Pons (tissue), 1 donor: ENCODE results near the gene EOLA2.
"Not testable (repeated sequence)": the region's sequence is repeated elsewhere in the genome, so short reads cannot be mapped to it uniquely, and the experiment has no call there.

Experiments
- DNase-seq: peaks from one replicate; pipeline ENCODE4 v3.0.0-alpha.2; 2016; ENCODE audit warnings: low spot score

The EOLA2 gene

DNA sequence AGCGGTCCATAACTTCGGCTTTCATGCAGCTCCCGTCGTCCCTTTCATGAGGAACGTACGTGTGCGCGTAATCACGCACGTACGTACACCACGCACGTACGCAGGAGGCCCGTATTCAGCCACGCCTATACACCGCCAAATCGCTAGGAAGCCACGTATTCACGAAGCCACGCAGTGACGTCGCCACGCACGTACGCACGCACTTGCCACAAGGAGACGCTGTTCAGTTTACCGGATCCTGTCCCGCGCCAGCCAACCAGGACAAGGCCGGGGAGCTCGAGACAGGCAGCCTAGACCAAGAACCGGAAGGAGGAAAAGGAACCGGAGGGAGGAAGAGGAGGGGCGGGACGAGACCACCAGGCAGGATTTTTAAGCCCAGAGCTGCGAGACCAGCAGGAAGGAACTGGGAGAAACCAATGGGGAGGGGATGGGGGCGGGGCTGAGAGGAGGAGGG lies at the start of gene EOLA2:
TSS of gene EOLA2 (minus strand) at position 65 of the 454 bp plus-strand sequence. CDS start 4,617 bp downstream, outside the sequence.
- peak; percentile 96 for DNase-seq

DNA sequence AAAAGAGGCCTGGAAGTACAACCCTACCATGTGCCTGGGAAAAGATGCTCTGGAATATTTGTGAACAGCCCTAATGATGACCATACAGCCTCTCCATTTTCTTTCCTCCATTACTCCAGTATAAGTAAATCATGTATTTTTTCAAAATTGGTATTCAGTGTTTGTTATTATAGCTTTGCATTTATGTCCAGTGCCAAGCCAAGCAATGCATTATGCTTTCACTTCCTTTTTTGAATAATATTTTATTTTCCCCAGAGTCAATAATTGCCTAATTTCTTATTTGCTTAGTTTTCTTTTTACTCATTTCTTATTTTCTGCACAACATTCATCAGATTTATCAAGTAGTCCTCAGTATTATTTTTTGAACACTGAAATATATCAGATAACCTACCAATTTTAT lies 49.3 kb upstream of the EOLA2 start:
- DNase-seq = no peak

DNA sequence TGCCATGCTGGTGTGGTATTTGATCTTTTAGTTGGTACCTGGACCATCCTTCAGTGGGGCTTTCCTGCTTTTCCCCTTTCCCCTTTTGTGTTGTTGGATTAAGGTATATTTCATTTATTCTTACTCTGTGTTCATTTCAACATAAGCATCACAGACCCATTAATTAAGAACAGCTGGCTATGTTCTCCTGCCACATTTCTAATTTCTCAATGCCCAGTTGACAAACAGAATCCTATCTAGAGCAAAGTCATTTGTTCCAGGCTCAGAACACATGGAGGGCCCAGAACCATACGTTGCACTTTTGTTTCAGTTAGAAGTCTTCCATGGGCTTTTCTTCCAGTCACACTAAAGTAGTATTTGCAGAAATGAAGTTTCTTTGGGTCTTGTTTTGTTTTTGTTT lies 46.1 kb upstream of the EOLA2 start:
- DNase-seq = no peak

DNA sequence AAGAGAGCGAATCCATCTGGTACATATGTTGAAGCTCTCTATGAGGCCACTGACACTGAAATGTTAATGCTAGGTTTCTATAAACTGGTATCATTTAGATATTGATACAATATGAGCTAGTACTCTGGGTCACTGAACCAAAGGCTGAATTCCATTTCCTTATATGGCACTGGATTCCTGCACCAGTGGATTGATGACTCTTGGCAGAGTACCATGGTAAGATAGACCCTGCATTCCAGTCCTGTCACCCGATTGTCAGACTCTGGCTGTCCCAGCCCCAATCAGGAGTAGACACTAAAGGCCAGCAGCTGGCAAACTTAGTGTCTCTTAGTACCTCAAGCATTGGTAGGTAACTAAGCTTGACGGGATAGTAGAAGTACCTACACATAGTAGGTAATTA lies 44.0 kb upstream of the EOLA2 start:
- DNase-seq = no peak

DNA sequence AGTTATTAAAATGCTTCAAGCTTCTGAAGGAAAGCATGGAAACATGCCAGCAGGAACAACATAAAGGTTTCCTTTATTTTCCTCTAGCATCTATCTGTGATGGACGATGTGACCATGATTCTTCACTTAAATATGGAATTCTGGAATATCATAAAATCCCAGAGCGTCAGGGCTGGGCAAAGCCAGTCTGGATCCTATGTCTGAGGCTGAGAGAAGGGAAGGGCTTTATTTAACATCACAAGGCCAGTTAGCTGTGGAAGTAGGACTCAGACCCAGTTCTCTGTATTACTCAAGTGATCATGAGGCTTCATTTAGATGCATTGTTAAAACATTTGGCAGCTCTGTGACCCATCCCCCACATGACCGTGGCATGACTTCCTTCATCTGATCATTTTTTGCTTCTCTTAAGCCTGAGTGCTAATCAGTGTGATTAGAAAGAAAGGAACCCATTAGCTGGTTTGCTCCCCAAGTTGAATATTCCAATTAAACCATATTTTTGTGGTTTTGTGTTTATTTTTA lies 40.9 kb upstream of the EOLA2 start:
- peak; percentile 1 for DNase-seq

DNA sequence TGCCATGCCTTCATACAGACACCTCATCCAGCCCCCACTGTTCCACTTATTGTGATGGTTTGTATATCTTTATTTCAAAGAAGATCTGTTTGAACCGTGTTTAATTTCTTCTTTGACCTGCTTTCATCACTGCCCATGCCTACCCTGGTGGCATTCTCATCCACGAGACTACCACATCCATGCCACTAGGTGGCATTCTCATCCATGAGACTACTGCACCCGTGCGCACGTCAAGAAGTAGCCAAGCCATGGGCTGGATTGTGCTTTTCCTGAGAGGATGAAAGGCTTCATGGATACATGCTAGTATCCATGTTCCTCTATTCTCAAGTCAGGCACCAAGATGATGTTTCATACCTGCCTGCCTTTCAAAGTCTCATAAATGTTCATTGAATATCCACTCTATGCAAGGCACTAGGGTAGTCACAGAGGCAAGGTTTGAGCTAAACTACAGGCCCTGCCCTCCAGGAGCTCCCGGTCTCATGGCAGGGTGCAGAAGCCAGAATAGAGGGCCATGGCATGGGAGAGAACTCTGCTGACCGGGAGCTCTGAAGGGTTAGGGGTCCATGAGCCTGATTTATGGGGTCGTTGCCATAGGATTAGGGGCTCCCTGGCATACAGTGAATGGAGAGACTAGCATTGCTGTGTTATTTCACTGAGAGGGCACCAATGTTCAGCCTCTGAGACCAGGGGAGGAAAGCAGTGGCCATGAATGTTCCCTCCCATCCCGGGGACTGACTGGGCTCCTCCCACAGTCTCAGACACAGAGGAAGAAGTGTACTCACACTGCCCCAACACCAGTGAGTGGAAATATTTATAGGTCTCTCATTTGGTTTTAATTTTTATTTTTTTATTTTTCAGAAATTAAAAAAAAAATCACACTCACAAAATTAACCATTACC lies 24.8 kb upstream of the EOLA2 start:
- peak; percentile 74 for DNase-seq

DNA sequence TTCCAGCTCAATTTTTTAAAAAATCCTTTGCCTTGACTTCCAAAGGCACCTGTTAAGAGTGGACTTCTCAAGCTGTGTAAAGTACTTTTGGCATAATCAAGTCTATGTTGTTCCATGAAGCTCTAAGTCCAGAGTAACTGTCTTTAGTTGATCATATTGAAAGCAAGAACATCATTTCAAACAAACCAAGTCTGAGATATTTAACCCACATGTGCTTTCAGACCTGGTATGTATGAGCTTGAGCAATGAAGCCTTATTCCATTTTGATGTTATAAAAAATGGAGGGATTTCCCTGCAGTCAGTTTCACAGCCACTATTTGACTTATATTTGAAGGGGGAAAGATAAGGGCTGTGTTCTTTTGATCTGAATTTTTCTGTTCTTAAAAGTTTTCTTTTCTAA lies 23.7 kb upstream of the EOLA2 start:
- DNase-seq = no peak

DNA sequence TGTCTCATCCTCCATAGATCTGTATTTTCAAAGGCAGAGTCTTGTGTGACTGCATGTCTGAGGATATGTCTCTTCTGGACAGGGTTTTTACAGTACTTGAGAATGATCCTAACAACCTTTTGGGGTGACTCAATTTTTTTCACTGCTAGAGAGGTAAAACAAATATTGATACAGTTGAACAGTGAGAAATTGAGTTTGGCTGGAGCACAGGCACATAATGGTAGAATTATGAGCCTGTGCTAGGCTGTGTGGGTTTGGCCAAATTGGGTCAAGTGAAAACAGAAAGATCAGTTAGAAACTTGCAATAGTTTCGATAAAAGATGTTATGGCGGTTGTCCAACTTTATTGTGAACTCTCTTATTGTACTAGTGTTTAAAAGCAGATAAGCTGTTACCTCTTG lies 23.3 kb upstream of the EOLA2 start:
- no peak for DNase-seq

DNA sequence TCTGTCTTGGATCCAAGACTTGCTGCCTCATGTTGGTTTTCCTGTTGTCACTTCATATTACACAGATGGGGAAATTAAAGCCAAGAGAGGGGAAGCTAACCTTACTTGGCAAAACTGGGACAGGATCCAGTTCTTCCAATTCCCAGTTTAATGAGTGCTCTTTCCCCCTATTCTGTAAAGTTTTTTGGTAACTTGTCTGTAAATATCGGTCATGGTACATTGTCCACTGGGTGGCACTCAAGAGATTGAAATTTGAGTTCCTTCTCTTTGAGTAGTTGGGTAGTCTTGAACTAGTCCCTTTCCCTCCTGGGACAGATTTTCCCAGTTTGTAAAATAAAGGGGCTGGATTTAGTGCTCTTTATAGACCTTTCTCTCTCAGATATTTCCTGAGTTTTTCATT lies 12.4 kb upstream of the EOLA2 start:
- DNase-seq = peak; percentile 20

DNA sequence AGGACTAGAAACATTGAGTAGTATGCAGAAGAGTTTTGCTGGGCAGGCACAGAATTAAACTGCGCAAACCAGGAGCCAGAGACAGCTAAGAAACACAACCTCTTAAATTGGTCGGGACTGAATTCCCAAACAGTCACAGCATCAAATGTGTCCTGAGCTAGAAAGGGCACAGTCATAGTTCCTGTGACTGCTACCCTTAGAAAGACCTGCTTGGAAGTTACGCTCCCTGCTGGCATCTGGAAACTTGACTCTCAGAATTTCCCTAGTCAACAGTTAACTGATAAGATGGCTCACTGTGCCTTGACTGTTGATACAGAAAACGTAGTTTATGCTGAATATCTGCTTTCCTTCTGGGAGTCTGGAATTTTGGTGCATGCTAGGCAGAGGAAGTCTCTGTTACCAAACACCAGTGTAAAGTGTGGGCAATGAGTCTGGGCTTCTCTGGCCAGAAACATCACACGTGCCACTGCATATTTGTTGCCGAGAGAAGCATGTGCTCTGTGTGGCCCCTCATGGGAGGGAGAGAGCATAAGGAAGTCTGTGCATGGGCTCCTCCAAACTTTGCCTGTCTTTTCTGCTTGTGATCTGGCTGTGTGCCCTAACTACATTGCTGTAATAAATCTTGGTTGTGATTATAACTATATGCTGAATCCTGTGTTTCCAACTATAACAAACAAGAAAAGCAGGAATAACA lies 11.6 kb upstream of the EOLA2 start:
- no peak for DNase-seq

DNA sequence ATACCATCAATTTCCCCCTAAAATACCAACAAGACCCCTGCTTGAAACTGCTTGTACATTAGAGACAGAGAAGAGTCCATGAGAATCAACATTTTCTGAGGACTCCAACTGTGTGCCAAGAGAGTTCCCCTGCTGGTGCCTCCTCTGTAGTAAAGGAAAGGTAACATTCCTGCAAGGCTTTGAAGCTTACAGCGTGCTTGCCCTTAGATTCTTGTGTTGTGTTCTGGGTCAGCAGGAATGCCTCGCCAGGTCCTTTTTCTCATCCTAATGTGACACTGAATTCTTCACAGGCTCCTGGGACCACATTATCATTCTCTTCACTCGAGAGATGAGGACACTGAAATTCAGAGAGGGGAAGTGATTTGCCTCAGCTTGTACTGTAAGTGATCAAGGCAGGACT lies 9.7 kb upstream of the EOLA2 start:
- DNase-seq = no peak

DNA sequence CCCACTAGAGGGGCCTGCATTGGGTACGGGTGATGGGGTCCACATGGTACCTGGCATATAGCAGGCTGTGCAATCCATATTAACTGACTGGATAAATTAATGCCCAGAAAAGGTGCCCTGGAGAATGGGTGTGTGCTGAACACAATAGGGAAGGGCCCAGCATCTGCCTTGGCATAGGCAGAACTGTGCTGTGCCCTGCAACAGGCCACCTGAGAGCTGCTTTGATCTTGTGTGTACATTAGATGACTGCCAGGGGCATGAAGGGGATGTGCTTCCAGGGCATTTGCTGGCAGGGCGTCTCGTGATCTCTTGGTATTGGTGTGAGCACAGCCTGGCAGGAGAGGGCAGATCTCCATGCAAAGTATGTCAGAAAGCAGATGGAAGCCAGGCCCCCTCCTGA lies 8.6 kb upstream of the EOLA2 start:
- not testable (repeated sequence) for DNase-seq

DNA sequence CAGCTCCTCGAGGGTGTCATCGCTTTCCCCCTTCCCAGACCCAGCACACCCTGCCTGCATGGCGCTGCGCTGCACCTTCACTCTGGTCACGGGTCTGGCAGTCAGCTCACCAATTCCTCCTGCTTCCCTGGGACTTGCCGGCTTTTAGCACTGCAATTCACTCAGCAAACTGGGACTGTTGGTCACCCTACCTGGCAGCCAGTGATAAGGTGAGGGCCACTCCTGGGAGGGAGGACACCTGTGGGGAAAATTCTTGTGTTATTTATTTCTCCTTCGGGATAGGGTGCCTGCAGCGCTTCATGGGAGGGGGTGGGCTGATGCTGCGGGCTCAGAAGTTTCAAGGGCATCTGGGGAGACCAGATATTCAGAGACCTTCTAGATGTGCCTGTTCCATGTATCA lies 7.5 kb upstream of the EOLA2 start:
- not testable (repeated sequence) for DNase-seq

DNA sequence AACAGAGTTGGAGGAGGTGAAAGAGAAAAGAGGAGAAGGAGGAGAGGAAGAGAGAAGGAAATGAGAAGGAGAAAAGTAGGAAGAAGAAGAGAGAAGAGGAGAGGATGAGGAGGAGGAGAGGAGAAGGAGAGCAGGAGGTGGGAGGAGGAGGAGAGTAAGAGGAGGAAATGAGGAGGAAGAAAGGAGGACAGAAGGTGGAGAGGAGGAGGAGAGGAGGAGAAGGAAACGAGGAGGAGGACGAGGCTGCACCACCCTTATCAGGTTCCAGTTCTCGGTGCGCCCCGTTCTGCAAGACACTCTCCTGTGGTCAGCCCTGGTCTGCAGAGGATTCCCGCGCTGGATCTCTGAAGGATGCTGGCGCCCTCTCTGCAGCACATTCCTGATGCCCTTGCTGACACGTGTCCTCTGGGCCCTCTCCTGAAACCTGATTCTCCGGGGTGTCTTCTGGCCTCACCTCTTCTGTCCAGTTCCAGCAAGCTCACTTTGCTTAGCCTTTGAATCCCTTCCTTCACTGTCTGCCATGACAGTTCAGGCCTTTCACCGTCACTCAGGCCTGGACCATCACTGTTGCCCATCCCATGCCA lies 6.9 kb upstream of the EOLA2 start:
- not testable (repeated sequence) for DNase-seq

DNA sequence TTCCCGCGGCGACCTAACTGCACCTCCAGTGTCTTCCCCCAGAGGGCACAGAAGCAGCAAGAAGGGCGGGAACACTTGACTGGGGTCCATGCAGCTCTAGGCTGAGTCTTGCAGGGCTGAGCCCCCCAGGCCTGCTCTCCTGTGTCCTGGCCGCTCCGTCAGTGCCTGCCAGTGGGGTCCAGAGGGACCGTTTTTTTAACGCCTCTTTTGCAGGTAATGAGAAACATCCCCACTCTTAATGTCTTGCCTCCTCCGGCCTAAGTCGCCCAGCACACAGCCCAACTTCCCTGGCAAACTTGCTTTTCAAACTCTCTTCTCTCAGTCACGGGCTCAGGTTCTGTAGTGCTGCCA lies 2.4 kb upstream of the EOLA2 start:
- not testable (repeated sequence) for DNase-seq

DNA sequence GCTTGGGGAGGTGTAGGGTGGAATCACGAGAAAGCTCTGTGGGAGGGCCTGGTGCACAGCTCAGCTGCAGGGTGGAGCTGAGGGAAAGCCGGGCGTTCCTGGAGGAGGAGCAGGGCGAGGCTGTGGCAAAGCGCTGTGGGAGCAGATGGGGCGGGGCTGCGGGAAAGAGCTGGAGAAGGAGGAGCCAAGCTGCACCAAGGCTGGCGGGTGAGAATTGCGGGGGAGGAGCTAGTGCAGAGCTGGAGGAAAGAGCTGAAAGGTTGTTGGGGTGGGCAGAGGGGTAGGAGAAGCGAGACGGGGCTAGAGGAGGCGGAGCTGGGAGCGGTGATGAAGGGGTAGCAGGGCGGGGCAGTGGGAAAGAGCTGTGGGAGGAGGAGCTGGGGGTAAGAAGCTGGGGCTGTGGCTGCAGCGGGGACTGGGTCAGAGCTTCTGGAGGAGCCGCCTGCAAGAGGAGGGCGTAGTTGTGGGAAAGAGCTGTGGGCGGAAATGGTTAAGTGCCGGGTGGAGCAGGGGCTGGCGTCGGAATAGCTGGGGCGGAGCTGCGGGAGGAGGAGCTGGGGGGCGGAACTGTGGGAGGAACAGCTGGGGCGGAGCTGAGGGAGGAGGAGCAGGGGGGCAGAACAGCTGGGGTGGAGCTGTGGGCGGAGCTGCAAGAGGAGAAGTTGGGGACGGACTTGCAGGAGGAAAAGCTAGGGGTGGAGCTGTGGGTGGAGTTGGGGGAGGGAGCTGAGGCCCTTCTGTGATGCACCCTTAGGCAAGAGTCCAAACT lies 1.8 kb upstream of the EOLA2 start:
- DNase-seq = peak; percentile 94

DNA sequence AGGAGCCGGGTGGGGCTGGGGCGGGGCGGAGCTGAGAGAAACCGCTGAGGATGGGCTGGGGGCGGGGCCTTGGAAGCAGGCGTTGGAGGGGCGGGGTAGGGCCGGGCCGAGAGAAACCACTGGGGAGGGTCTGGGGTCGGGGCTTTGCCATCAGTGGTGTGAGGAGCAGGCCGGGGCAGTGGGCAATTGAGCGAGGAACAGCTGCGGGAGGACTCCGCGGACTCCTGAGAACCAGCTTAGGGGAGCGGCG lies 1.3 kb upstream of the EOLA2 start:
- no peak for DNase-seq

DNA sequence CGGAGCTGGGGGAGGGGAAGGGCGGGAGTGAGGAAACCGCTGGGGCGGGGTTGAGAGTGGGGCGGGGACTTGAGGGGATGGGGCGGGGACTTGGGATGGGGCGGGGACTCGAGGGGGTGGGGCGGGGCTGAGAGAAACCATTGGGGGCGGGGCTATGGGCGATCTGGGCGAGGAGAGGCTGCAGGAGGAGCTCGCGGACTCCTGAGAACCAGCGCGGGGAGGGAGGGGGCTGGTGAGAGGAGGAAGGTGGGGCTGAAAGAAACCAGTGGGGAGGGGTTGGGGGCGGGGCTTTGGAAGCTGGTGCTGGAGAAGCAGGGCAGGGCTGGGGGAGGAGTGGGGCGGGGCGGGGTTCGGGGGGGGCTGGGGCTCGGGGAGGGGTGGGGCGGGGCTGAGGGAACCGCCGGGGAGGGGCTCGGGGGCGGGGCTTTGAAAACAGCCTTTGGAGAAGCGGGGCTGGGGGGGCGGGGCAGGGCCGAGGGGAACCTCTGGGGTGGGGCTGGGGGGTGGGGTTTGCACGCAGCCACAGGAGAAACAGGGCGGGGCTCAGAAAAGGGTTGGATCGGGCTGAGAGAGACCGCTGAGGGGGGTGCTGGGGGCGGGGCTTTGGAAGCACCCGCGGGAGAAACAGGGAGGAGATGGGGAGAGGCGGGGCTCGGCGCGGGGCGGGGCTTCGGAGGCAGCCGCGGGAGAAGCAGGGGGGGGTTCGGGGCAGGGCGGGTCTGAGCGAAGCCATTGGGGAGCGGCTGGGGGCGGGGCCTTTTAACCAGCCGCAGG lies 777 bp upstream of the EOLA2 start:
- peak; percentile 90 for DNase-seq

DNA sequence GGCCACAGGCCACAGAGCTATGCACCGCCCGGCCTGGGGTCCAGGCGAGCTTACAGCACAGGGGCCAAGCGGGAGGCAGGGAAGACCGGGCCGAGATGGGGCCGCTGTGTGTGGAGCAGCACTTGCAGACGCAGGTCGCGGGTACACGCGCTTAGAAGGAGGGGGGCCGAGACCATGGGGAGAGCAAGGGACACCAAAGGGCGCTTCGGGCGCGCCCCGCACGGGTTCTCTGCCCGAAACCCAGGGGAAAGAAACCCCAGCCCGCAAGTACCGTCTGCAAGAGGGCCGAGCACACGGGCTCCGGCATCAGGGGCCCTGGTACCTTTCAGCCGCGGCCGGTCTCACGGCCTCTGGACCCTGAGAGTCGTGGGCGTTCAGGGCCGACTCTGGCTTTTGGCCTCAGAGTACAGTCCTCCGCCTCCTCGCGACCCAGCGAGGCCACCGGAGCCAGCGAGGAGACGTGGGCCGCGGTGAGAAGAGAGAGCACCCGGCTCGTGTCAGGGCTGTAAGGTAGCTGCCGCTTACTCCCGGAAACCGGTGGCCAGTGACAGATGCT lies 342 bp downstream of the EOLA2 start:
- peak; percentile 1 for DNase-seq

DNA sequence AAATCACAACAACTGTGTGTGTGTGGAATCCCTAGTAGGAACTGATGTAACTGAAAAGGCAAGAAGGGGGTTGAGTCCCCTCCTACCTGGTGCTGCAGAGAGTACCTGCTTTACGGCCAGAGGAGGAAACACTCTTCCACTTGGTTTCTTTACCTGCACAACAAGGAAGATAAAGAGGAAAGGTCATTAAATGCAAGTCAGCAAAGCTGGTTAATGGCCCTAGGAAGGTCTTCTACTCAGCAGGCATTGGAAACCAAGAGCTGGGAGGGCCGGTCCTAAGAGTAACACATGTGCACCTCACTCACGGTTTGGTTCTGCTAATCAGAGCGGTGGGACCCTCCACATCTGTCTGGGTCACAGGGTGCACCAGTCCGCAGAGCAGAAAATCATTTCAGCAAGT lies 963 bp downstream of the EOLA2 start:
- not testable (repeated sequence) for DNase-seq

DNA sequence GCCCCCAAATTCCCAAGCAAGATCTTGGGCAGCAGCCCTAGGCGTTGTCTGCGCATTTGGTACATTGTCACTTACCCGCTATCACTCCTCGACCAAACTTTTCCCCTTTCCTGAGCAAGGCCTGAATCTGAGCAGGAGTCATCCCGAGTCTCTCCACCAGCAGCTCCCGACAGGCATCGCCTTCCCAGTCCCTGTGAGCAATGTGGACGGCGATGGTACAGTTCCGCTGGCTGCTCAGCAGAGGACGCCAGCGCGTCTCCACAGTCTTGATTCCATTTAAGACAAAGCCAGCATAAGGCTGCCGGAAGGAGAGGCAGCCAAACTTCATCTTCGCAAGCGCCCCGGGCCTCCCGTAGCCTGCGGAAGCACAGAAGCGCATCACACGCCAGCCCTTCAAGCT lies 4.7 kb downstream of the EOLA2 start:
- DNase-seq = not testable (repeated sequence)
